GM12878 (cell line): ENCODE measurements around the gene SRGAP1. TPM values are rescaled to one million over a fixed set of nuclear protein-coding genes. Genes with fewer than 3 reads are reported as not detected.
A peak's percentile ranks its signal among the peaks of the same experiment; 100 is the strongest.

Source experiments
- ATAC-seq: fragments of 200-7000 bp; cut with Tn5 transposase; 3 replicates; pipeline ENCODE4 v1.9.1; 2020; ENCODE audit warnings: mild to moderate bottlenecking, moderate library complexity
- BruUV-seq: library from RNA; stranded (reverse); fragments of 400-500 nt; replicated peaks from 2 replicates; lab custom pipeline; 2021; lab: Mats Ljungman, UMichigan
- CTCF ChIA-PET: fragments of 300-600 bp; sonication (Branson Sonifier 250); formaldehyde crosslinking; extraction: SDS; loops from one replicate; lab custom pipeline; 2021; ENCODE audit warnings: inconsistent platforms; lab: Yijun Ruan, JAX
- POLR2A ChIA-PET: fragments of 350-600 bp; formaldehyde crosslinking; extraction: SDS; loops from one replicate; lab custom pipeline; 2021; ENCODE audit warnings: inconsistent platforms; lab: Charles Lee
- RAD21 ChIA-PET: fragments of 300-600 bp; sonication (Branson Sonifier 250); formaldehyde crosslinking; loops from one replicate; lab custom pipeline; 2023; ENCODE audit warnings: antibody characterized with exemption; ENCODE audit not compliant: unreplicated experiment; lab: Charles Lee
- SMC1A ChIA-PET: fragments of 300-600 bp; sonication (Branson Sonifier 250); formaldehyde crosslinking; loops from one replicate; lab custom pipeline; 2023; ENCODE audit not compliant: unreplicated experiment, uncharacterized antibody; lab: Charles Lee
- DNase-seq: peaks from one replicate; pipeline ENCODE4 v3.0.0-alpha.2; 2011; ENCODE audit warnings: low read depth, low spot score
- FAIRE-seq: peaks from 3 replicates; lab custom pipeline; 2011; peaks lifted over from hg19 to GRCh38; lab: Jason Lieb, UNC
- H2AFZ ChIP-seq: 2 replicates; pipeline ENCODE4 v1.6.0; 2011; ENCODE audit warnings: low read depth, low read length, control low read depth; ENCODE audit not compliant: control insufficient read depth
- H3K27ac ChIP-seq: 2 replicates; pipeline ENCODE4 v1.5.1; 2011; ENCODE audit warnings: control low read depth; ENCODE audit not compliant: control insufficient read depth, insufficient read depth
- H3K27me3 ChIP-seq, 2 experiments: replicated peaks in 1 of 2; 2 replicates each; pipeline versions ENCODE4 v1.6.0 to v1.6.1; 2011; ENCODE audit warnings: low read length in 1 of 2; ENCODE audit not compliant: control insufficient read depth in 2 of 2, insufficient read depth in 2 of 2
- H3K36me3 ChIP-seq, 2 experiments: 2 replicates each; pipeline ENCODE4 v1.5.1; 2011; ENCODE audit warnings: low read length in 1 of 2; ENCODE audit not compliant: control insufficient read depth in 2 of 2, insufficient read depth in 2 of 2
- H3K4me1 ChIP-seq: 2 replicates; pipeline ENCODE4 v1.6.1; 2011; ENCODE audit warnings: mild to moderate bottlenecking, low read length, moderate library complexity, mixed read lengths; ENCODE audit not compliant: control insufficient read depth, insufficient read depth
- H3K4me2 ChIP-seq: 2 replicates; pipeline ENCODE4 v1.6.0; 2011; ENCODE audit warnings: control low read depth; ENCODE audit not compliant: control insufficient read depth, insufficient read depth
- H3K4me3 ChIP-seq: fragments of 200-600 bp; sonication (generic); 2 replicates; pipeline ENCODE4 v1.5.1; 2016
- H3K79me2 ChIP-seq: 2 replicates; pipeline ENCODE4 v1.6.0; 2011; ENCODE audit warnings: low read length; ENCODE audit not compliant: control insufficient read depth, insufficient read depth
- H3K9ac ChIP-seq: 2 replicates; pipeline ENCODE4 v1.8.0; 2011; ENCODE audit warnings: low read length, control low read depth, mixed read lengths; ENCODE audit not compliant: control insufficient read depth, insufficient read depth
- H3K9me3 ChIP-seq: replicated peaks from 3 replicates; pipeline ENCODE4 v1.5.1; 2011; ENCODE audit warnings: mild to moderate bottlenecking, low read length; ENCODE audit not compliant: control insufficient read depth, insufficient read depth
- H4K20me1 ChIP-seq: 2 replicates; pipeline ENCODE4 v1.6.0; 2011; ENCODE audit not compliant: control insufficient read depth, insufficient read depth
- BCL11A ChIP-seq: IDR thresholded peaks from 2 replicates; pipeline ENCODE4 v1.6.1; 2011; ENCODE audit warnings: low read depth, low read length
- CEBPB ChIP-seq, 2 experiments: fragments of 150-350 bp in 1 of 2; IDR thresholded peaks; 2 replicates each; pipeline ENCODE4 v1.6.1; 2012 to 2014; ENCODE audit warnings: low read depth in 2 of 2, low read length in 2 of 2, borderline replicate concordance in 1 of 2, inconsistent platforms in 1 of 2
- CREM ChIP-seq: IDR thresholded peaks from 2 replicates; pipeline ENCODE4 v1.6.1; 2014; ENCODE audit warnings: antibody characterized with exemption, low read depth
- E2F4 ChIP-seq: IDR thresholded peaks from 2 replicates; pipeline ENCODE4 v1.6.1; 2012; ENCODE audit warnings: low read depth, low read length, improper control_type of control experiment
- EGR1 ChIP-seq, 2 experiments: IDR thresholded peaks; 1 replicate in 1 of 2; 2 replicates in 1 of 2; pipeline ENCODE4 v1.6.1; 2011 to 2012; ENCODE audit warnings: low read depth in 2 of 2, low read length in 2 of 2, borderline replicate concordance in 1 of 2, mild to moderate bottlenecking in 1 of 2, moderate library complexity in 1 of 2
- IKZF2 ChIP-seq, 2 experiments: fragments of 450-650 bp; IDR thresholded peaks; 2 replicates each; pipeline ENCODE4 v1.6.1; 2017; ENCODE audit warnings: mild to moderate bottlenecking in 2 of 2, moderate library complexity in 2 of 2
- JUND ChIP-seq: IDR thresholded peaks from 2 replicates; pipeline ENCODE4 v1.6.1; 2012; ENCODE audit warnings: low read depth, mild to moderate bottlenecking, low read length, improper control_type of control experiment, moderate library complexity
- KDM1A ChIP-seq: fragments of 200-600 bp; sonication (generic); IDR thresholded peaks from 2 replicates; pipeline ENCODE4 v1.6.1; 2016; ENCODE audit warnings: borderline replicate concordance
- PAX8 ChIP-seq: fragments of 450-650 bp; IDR thresholded peaks from 2 replicates; pipeline ENCODE4 v1.6.1; 2017; ENCODE audit warnings: mild to moderate bottlenecking, moderate library complexity
- PBX3 ChIP-seq: IDR thresholded peaks from 2 replicates; pipeline ENCODE4 v1.6.1; 2011; ENCODE audit warnings: mild to moderate bottlenecking, low read depth, low read length, moderate library complexity; ENCODE audit not compliant: insufficient replicate concordance
- RAD21 ChIP-seq: IDR thresholded peaks from 2 replicates; pipeline ENCODE4 v1.6.1; 2011; ENCODE audit warnings: mild to moderate bottlenecking, low read depth, low read length, moderate library complexity; ENCODE audit not compliant: insufficient read depth
- RELB ChIP-seq: fragments of 450-650 bp; IDR thresholded peaks from 2 replicates; pipeline ENCODE4 v1.6.1; 2017; ENCODE audit warnings: low read depth, mild to moderate bottlenecking, moderate library complexity
- SREBF2 ChIP-seq: IDR thresholded peaks from 2 replicates; pipeline ENCODE4 v1.6.1; 2012; ENCODE audit warnings: mild to moderate bottlenecking, low read length
- TCF7 ChIP-seq: IDR thresholded peaks from 2 replicates; pipeline ENCODE4 v1.6.1; 2014; ENCODE audit warnings: antibody characterized with exemption, borderline replicate concordance
- WGBS: methylation state at CpG from one replicate; pipeline ENCODE4 v1.1.6; 2016; ENCODE audit warnings: low lambda C conversion rate; ENCODE audit not compliant: insufficient replicate concordance, insufficient coverage; ENCODE audit errors: missing lambda C conversion rate; 5-methylcytosine and 5-hydroxymethylcytosine counted together
- in situ Hi-C: fragments of 300-500 bp; cut with MboI; formaldehyde crosslinking; loops from 9 replicates; pipeline ENCODE4 v1.14.3; 2018; ENCODE audit warnings: mixed read lengths
- intact Hi-C: fragments of 100-400 bp; cut with micrococcal nuclease; formaldehyde crosslinking; loops from one replicate; pipeline ENCODE4 v1.14.2; 2022; ENCODE audit not compliant: unreplicated experiment
- polyA plus RNA-seq, 11 experiments: library from polyadenylated mRNA; depleted of rRNA in 4 of 11; unstranded in 6 of 11; stranded (reverse) in 5 of 11; fragments of >200 nt; fragmentation: Nextera tagmentation in 4 of 11; fragmentation: Illumina TruSeq in 1 of 11; extraction: Ambion mirVana in 4 of 11; extraction: Trizol in 1 of 11; gene quantifications; 1 replicate in 1 of 11; 2 replicates in 10 of 11; pipeline versions ENCODE4 v1.2.1 to v1.2.3, GENCODE V29; 2011 to 2016; ENCODE audit warnings: inconsistent platforms in 2 of 11, missing spikeins in 2 of 11, low read depth in 1 of 11
- total RNA-seq, 4 experiments: library from RNA; depleted of rRNA in 3 of 4; stranded (reverse); fragments of >200 nt in 3 of 4; fragmentation: Illumina TruSeq in 1 of 4; extraction: Trizol in 1 of 4; gene quantifications; 2 replicates each; pipeline versions ENCODE4 v1.2.1 to v1.2.3, GENCODE V29; 2013 to 2021

Gene SRGAP1
- total and polyA plus RNA-seq, 10 of the 15 experiments (the other 5 are each of a cell fraction or from before 2014, with no cell fraction given): 0.16 to 0.85 (median 0.46) TPM

- H4K20me1 ChIP-seq: no peaks in the 10 kb centered on the region
- FAIRE-seq: no peak
- H3K27me3 ChIP-seq: no peaks in the 10 kb centered on the region
- WGBS: 96% methylated on average over 3 of the region's 3 CpGs
- H3K27ac ChIP-seq: no peak overlapping the region
- intact Hi-C loops (no loop called here), in situ Hi-C loops (no loop called here)
- POLR2A ChIA-PET: interaction anchor here (0.6 kb wide), 2 partner anchors 405 to 635 kb away, joined by 3 read pairs; no protein-coding TSS in a partner anchor
- no peaks in the 10 kb centered on the region; the same call in 1 of the 3 replicates for H3K9me3 ChIP-seq
- TF ChIP-seq KDM1A: no peak
- TF ChIP-seq CREM: no peak
- TF ChIP-seq PAX8: no peak
- TF ChIP-seq SREBF2: no peak
- no peak for TF ChIP-seq BCL11A
- no peak for TF ChIP-seq JUND
- no peak for TF ChIP-seq RELB
- no peak for TF ChIP-seq TCF7
- TF ChIP-seq EGR1 (IDR thresholded peaks at IDR 0.05; ENCODE audit: borderline replicate concordance in 1 of 2, low read depth in 2 of 2, low read length in 2 of 2): no peak
- TF ChIP-seq CEBPB (IDR thresholded peaks at IDR 0.05; ENCODE audit: borderline replicate concordance in 1 of 2, low read depth in 2 of 2, low read length in 2 of 2): no peak
- TF ChIP-seq PBX3: no peak
- TF ChIP-seq RAD21: no peak
- TF ChIP-seq E2F4: no peak
- no peak for TF ChIP-seq IKZF2 (IDR thresholded peaks at IDR 0.05)
- peak overlapping the region; percentile 7; the same call in 1 of the 2 replicates for H2AFZ ChIP-seq
- RAD21 ChIA-PET: no interaction called here
- ATAC-seq: no peak
- no peaks in the 10 kb centered on the region for H3K36me3 ChIP-seq
- BruUV-seq: no TSS peak
- CTCF ChIA-PET: interaction anchor here (2.9 to 4.1 kb wide), 2 partner anchors 11 to 14 kb away, joined by 8 to 22 read pairs; no protein-coding TSS in a partner anchor
- H3K4me1 ChIP-seq: peaks cover 25% of the 10 kb centered on the region
- H3K9ac ChIP-seq: no peak overlapping the region
- H3K79me2 ChIP-seq: no peaks in the 10 kb centered on the region
- H3K4me3 ChIP-seq: no peak overlapping the region
- SMC1A ChIA-PET: interaction anchor here (0.6 to 1.3 kb wide), 5 partner anchors 11 to 680 kb away, joined by 3 read pairs; no protein-coding TSS in a partner anchor
- H3K4me2 ChIP-seq: no peak overlapping the region
- DNase-seq: no peak
Observed at GRCh38 chr12:63815482-63815852, 29.0 kb upstream of the SRGAP1 start.
